Dendritic cell treated with granulocyte-macrophage colony-stimulating factor and Interleukin-4, amounts not matched to agents 40 ng/mL and 50 ng/mL, for 4 days (primary cell): Measurements from ENCODE around the gene GPC3.
"Not testable (repeated sequence)": the region's sequence is repeated elsewhere in the genome, so short reads cannot be mapped to it uniquely, and the experiment has no call there.

ENCODE experiments used
- H3K27ac Mint-ChIP-seq: one replicate; pipeline ENCODE4 v1.8.0; 2022; ENCODE audit warnings: mild to moderate bottlenecking, mixed read lengths
- H3K27me3 Mint-ChIP-seq: one replicate; pipeline ENCODE4 v1.8.0; 2022; ENCODE audit warnings: mild to moderate bottlenecking, mixed read lengths
- H3K36me3 Mint-ChIP-seq: one replicate; pipeline ENCODE4 v1.8.0; 2022; ENCODE audit warnings: low read depth, mixed read lengths
- H3K4me1 Mint-ChIP-seq: one replicate; pipeline ENCODE4 v1.8.0; 2022; ENCODE audit warnings: low read depth, mixed read lengths
- H3K4me3 Mint-ChIP-seq: one replicate; pipeline ENCODE4 v1.8.0; 2022; ENCODE audit warnings: mild to moderate bottlenecking, moderate library complexity, mixed read lengths
- H3K9me3 Mint-ChIP-seq: one replicate; pipeline ENCODE4 v1.8.0; 2022; ENCODE audit warnings: mixed read lengths
- intact Hi-C: fragments of 100-400 bp; cut with micrococcal nuclease; formaldehyde crosslinking; loops from one replicate; pipeline ENCODE4 v1.15.0; 2022

Gene GPC3

DNA sequence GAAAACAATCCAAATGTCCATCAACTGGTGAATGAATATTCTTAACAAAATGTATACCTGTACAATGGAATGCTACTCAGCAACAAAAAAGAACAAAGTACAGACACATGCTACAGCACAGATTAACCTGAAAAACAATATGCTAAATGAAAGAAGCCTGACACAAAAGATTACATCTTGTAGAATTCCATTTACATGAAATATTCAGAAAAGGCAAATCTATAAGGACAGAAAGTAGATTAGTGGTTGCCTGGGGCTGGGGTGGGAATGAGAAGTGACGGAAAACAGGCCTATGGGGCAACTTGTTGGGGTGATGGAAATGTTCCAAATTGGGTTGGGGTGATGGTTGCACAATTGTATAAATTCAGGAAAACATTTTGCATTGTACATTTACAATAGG, 351.0 kb downstream of the GPC3 start:
- no peaks in the 10 kb centered on the region for H3K4me1 Mint-ChIP-seq
- H3K27ac Mint-ChIP-seq: no peak overlapping the region
- no peaks in the 10 kb centered on the region for H3K36me3 Mint-ChIP-seq
- H3K27me3 Mint-ChIP-seq: no peaks in the 10 kb centered on the region
- no peak overlapping the region for H3K4me3 Mint-ChIP-seq
- intact Hi-C loops: no loop called here
- no peaks in the 10 kb centered on the region for H3K9me3 Mint-ChIP-seq

DNA sequence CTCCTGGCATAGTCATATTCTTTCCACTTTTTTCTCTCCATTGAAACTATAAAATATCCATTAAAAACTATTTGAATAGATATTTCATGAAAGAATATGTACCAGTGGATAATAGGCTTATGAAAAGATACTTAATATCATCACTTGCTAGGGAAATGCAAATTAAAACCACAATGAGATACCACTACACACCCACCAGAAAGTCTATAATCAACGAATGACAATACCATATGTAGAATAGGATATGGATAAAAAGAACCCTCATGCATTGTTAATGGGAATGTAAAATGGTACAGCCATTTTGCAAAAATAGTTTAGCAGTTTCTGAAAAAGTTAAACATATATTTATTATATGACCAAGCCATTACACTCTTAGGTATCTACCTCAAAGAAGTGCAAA, 351.4 kb downstream of the GPC3 start:
- intact Hi-C loops: no loop called here
- Mint-ChIP-seq H3K27ac (no peak overlapping the region), H3K4me1 (no peaks in the 10 kb centered on the region), H3K4me3 (no peak overlapping the region), H3K27me3 (no peaks in the 10 kb centered on the region), H3K9me3 (no peaks in the 10 kb centered on the region), H3K36me3 (no peaks in the 10 kb centered on the region)

DNA sequence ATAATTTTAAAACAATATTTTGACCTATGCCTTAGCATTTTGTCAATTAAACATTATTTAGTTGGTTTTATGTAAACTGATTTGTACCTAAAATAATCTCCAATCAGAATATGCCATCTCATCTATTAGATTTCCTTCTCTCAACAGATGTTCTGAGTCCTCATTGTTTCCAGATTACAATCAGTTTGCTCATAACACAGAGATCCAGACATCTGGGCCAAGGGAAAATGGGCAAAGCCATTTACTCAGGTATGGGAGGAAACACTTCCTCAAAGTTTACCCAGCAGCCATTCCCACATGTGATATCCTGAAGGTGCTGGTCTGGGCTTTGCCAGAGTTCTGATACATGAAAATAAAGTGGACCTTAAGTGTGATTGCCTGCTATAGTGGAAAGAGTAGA, 352.2 kb downstream of the GPC3 start:
- H3K4me3 Mint-ChIP-seq: no peak overlapping the region
- no peaks in the 10 kb centered on the region for H3K4me1 Mint-ChIP-seq
- H3K9me3 Mint-ChIP-seq: no peaks in the 10 kb centered on the region
- H3K36me3 Mint-ChIP-seq: no peaks in the 10 kb centered on the region
- intact Hi-C loops: no loop called here
- H3K27me3 Mint-ChIP-seq: no peaks in the 10 kb centered on the region
- H3K27ac Mint-ChIP-seq: no peak overlapping the region

DNA sequence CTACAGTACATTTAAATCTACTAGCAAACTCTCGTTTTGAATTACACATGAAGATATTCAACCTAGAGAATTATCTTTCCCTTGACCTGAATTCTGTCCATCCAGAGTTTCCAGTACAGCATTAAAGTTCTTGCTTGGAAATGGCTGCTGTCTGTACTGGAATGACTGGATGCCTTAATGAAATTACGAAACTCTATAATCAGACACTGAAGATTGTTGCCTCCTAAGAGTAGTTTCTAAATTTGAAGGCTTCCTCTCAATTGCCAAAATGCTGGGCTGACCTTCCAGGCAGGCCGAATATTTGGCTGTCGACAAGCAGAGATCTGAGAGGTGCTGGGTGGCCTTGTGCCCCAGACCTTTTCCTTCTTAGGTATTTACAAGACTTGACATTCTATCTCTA, 355.0 kb downstream of the GPC3 start:
- Mint-ChIP-seq H3K9me3 (no peaks in the 10 kb centered on the region), H3K4me1 (no peaks in the 10 kb centered on the region), H3K27ac (no peak overlapping the region), H3K4me3 (no peak overlapping the region), H3K27me3 (no peaks in the 10 kb centered on the region), H3K36me3 (no peaks in the 10 kb centered on the region)
- intact Hi-C loops: no loop called here

DNA sequence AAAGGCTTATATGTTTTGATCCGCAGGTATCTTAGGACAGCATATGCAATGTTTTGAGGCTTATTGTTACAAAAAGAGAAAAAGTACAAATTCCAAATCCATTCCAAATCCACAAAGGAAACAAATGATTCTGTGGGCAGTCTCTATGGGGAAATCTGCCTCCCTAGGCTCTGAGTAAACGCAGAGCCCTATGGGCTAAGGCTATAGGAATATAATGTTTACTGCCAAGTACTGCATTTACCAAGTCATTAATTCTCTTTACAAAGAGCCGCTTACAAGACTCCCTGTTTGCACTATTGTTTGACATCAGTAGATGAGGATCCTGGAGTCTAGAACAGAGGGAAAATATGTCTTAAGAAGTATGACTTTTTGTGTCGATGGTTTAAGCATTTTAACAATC, 357.7 kb downstream of the GPC3 start:
- intact Hi-C loops: no loop called here
- no peaks in the 10 kb centered on the region for H3K4me1 Mint-ChIP-seq

DNA sequence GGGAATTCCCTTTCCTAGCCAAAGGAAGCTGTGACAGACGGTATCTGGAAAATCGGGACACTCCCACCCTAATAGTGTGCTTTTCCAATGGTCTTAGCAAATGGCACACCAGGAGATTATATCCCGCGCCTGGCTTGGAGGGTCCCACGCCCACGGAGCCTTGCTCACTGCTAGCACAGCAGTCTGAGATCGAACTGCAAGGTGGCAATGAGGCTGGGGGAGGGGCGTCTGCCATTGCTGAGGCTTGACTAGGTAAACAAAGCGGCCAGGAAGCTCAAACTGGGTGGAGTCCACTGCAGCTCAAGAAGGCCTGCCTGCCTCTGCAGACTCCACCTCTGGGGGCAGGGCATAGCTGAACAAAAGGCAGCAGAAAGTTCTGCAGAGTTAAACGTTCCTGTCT, 364.0 kb downstream of the GPC3 start:
- intact Hi-C loops, H3K27ac Mint-ChIP-seq, H3K36me3 Mint-ChIP-seq, H3K27me3 Mint-ChIP-seq, H3K4me1 Mint-ChIP-seq, H3K9me3 Mint-ChIP-seq, H3K4me3 Mint-ChIP-seq: not testable (repeated sequence)

More for the DNA sequence above, 357.7 kb downstream of the GPC3 start:
- Mint-ChIP-seq H3K27me3 (peaks cover 5% of the 10 kb centered on the region), H3K27ac (no peak overlapping the region), H3K36me3 (no peaks in the 10 kb centered on the region), H3K9me3 (no peaks in the 10 kb centered on the region), H3K4me3 (no peak overlapping the region)

DNA sequence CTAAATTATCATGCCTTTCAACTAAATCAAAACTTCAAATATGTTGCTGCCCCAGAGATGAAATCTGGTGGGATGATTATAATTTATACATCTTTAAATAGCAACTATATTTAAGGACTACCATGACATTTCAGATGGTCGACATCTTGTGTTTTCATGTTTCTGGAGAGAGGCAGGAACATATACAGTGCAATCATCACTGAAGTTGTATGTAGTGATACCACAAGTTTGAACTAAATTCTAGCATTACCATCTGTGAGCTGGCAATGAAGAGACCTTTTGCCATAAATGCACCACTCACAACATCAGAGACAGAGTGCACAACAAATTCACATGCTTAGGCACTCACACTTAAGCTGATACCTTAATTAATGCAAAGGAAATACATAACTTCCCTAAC, 373.7 kb downstream of the GPC3 start:
- H3K4me3 Mint-ChIP-seq: no peak overlapping the region
- peaks cover 9% of the 10 kb centered on the region for H3K36me3 Mint-ChIP-seq
- H3K27me3 Mint-ChIP-seq: peaks cover 2% of the 10 kb centered on the region
- peaks cover 17% of the 10 kb centered on the region for H3K9me3 Mint-ChIP-seq
- peaks cover 8% of the 10 kb centered on the region for H3K4me1 Mint-ChIP-seq
- intact Hi-C loops: no loop called here
- no peak overlapping the region for H3K27ac Mint-ChIP-seq

DNA sequence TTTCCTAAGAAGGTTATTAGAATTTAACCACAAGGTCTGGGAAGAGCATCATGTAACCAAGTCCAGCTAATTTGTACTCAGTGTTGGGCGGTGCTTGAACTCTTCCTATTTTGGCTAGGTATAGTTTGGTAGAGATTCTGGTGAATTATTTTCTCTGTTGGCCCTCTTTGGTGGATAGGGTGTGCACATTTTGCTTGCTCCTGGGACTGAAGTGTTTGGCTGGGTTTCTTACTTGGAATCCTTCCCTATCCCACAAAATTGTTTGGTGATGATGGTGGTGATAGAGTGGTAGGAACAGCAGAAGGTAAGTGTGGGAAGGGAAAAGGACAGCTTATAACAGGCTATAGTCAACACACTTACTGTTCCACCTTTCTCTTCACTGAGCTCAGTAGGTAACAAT, 375.3 kb downstream of the GPC3 start:
- Mint-ChIP-seq H3K36me3 (peaks cover 9% of the 10 kb centered on the region), H3K4me1 (peaks cover 8% of the 10 kb centered on the region), H3K9me3 (peaks cover 16% of the 10 kb centered on the region), H3K4me3 (no peak overlapping the region), H3K27ac (no peak overlapping the region), H3K27me3 (peaks cover 2% of the 10 kb centered on the region)
- intact Hi-C loops: no loop called here

DNA sequence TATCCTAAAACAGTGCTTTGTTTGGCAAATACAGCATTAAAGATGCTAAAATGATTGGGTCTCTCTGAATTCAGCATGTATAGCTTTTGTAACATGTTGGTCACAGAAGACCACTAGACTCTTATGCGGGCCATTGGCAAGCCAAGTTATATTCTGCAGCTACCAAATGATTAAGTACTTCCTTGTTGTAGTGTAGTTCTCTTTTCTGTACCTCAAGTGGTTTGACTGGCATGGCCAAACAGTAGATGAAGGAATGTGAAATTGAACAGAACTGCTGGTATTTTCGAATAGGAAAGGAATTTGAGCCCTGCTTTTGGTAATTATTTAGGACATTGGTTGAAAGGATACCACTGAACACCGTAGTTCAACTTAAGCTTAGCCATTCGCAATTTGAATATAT, 376.2 kb downstream of the GPC3 start:
- peaks cover 8% of the 10 kb centered on the region for H3K4me1 Mint-ChIP-seq
- peaks cover 7% of the 10 kb centered on the region for H3K9me3 Mint-ChIP-seq
- intact Hi-C loops: loop anchor here (5.0 to 10.0 kb wide), 3 partner anchors 38 to 64 kb away; no protein-coding TSS in a partner anchor
- peaks cover 7% of the 10 kb centered on the region for H3K36me3 Mint-ChIP-seq
- peaks cover 2% of the 10 kb centered on the region for H3K27me3 Mint-ChIP-seq
- H3K4me3 Mint-ChIP-seq: no peak overlapping the region
- H3K27ac Mint-ChIP-seq: no peak overlapping the region

DNA sequence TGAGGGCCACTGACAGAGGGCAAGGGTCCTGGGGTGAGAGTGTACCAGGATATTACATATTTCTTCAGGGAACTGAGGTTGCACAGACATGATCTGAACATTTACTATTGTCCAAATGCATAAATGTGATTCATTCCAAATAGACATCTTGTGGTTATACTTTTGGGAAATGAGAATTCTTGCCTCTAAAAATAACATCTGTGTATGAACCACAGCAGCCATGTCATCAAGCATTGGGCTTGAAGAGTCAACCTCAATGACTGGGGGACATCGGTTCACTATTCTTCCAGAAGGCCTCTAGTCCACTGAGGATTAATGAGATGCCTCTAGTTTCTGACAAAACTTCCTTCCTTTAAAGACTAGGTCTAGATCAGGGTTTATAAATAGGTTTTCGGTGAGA, 377.0 kb downstream of the GPC3 start:
- intact Hi-C loops: loop anchor here (5.0 to 10.0 kb wide), 3 partner anchors 39 to 64 kb away; no protein-coding TSS in a partner anchor
- no peak overlapping the region for H3K4me3 Mint-ChIP-seq
- no peaks in the 10 kb centered on the region for H3K9me3 Mint-ChIP-seq
- H3K27ac Mint-ChIP-seq: no peak overlapping the region
- peaks cover 8% of the 10 kb centered on the region for H3K4me1 Mint-ChIP-seq
- H3K27me3 Mint-ChIP-seq: peaks cover 2% of the 10 kb centered on the region
- H3K36me3 Mint-ChIP-seq: no peaks in the 10 kb centered on the region

DNA sequence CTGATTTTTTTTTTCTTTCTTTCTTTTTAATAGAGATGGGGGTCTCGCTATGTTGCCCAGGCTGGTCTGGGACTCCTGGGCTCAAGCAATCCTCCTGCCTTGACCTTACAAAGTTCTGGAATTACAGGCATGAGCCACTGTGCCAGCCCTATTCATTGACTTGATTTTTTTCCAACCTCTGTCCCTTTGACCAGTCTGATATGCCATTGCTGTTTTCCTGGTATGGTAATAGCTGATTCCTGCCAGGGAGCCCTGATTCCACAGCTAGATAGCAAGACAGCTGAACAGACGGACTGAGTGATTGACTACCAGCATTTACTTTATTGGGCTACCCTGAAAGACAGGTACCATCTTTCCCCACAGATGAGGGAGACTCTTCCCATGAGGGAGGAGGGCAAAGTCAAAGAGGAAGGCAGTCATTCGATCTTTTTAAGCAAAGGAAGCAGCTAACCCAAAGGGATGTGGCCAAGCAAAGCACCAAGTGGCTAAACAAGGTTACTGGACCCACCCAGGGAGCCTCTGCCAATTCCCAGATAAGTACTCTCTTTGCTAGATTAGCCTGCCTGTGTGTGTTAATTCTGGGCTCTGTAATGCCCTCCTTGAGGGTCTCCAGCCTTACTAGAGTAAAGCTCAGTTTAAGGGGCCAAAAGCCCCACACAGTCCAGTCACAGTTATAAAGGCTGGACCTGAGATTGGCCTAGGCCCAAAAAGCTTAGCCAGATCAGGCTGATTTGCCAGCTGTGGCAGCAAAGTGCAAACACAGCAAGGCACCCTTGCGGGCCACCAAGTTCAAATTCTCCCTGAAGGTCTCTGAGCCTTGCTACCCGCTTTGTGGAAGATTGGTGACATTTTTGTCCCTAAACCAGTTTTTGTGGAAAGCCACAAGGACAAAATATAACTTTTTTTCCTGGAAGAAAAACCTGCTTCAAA, 377.7 kb downstream of the GPC3 start:
- H3K27me3 Mint-ChIP-seq: peaks cover 2% of the 10 kb centered on the region
- intact Hi-C loops: loop anchor here (5.0 to 10.0 kb wide), 3 partner anchors 40 to 63 kb away; no protein-coding TSS in a partner anchor

DNA sequence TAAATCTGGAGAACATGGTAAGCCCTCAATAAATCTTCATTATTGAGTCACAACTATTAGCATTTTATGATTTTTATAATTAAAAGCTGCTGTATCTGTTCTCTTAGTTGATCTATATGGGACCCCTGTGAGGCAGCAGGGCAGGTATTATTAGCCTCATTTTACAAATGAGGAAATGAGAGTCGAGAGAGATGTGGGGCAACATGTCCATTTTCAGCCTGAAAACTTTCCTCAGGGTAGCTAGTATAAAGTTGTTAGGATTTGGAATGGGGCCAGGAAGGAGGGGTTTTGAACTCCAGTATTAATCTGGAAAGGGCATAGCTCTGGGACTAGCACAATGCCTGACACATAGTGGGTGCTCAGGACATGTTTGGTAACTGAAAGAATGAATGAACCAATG, 378.4 kb downstream of the GPC3 start:
- Mint-ChIP-seq H3K4me3 (no peak overlapping the region), H3K27me3 (no peaks in the 10 kb centered on the region), H3K27ac (no peak overlapping the region), H3K4me1 (peaks cover 8% of the 10 kb centered on the region), H3K36me3 (no peaks in the 10 kb centered on the region), H3K9me3 (no peaks in the 10 kb centered on the region)
- intact Hi-C loops: loop anchor here (5.0 to 10.0 kb wide), 3 partner anchors 40 to 62 kb away; no protein-coding TSS in a partner anchor

More for the DNA sequence above, 377.7 kb downstream of the GPC3 start:
- Mint-ChIP-seq H3K4me1 (peaks cover 8% of the 10 kb centered on the region), H3K9me3 (no peaks in the 10 kb centered on the region), H3K4me3 (no peak overlapping the region), H3K36me3 (no peaks in the 10 kb centered on the region), H3K27ac (no peak overlapping the region)

DNA sequence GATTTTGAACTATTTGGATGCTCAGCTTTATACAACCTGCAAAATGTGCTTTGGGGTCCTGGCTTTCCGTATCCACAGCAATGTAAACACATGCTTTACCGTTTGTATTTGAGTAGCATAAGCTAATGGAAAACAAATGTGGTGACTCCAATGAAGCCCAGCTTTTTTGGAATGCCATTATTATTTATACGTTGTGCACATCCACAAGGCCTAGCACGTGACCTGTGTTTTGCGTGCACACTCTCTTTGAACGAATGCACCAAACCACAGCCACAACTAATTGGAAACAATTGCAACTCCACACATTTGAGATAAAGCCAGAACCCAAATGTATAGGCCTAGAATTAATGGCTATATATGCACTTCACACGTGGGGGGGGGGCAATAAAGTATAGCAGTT, 380.6 kb downstream of the GPC3 start:
- H3K27me3 Mint-ChIP-seq: no peaks in the 10 kb centered on the region
- H3K36me3 Mint-ChIP-seq: no peaks in the 10 kb centered on the region
- no peaks in the 10 kb centered on the region for H3K9me3 Mint-ChIP-seq
- H3K4me3 Mint-ChIP-seq: no peak overlapping the region
- intact Hi-C loops: loop anchor here (5.0 to 10.0 kb wide), 3 partner anchors 38 to 60 kb away; no protein-coding TSS in a partner anchor
- no peak overlapping the region for H3K27ac Mint-ChIP-seq
- H3K4me1 Mint-ChIP-seq: peaks cover 11% of the 10 kb centered on the region

DNA sequence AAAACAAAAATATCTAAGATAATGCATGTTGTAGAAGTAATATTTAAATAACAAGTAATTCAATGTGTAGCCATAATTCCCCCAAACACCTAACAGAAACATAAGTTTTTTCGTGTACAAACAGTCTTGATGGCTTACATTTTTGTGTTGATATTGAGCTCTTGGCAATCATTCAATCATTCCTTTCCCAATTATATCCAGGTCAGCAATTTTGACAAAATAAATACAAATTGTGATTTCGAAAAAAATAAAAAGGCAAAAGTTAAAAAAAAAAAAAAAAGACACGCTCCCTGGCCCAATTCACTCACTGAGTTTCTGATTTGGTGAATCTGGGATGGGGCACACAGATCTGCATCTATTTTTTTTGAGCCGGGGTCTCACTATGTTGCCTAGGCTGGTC, 382.5 kb downstream of the GPC3 start:
- intact Hi-C loops: loop anchor here (10.0 kb wide), 1 partner anchor 58 kb away; no protein-coding TSS in a partner anchor
- H3K4me1 Mint-ChIP-seq: peaks cover 15% of the 10 kb centered on the region
- no peaks in the 10 kb centered on the region for H3K9me3 Mint-ChIP-seq
- H3K27ac Mint-ChIP-seq: no peak overlapping the region
- H3K27me3 Mint-ChIP-seq: no peaks in the 10 kb centered on the region
- no peak overlapping the region for H3K4me3 Mint-ChIP-seq
- H3K36me3 Mint-ChIP-seq: no peaks in the 10 kb centered on the region
